ENCODE measurements around the gene CHIA.

DNA sequence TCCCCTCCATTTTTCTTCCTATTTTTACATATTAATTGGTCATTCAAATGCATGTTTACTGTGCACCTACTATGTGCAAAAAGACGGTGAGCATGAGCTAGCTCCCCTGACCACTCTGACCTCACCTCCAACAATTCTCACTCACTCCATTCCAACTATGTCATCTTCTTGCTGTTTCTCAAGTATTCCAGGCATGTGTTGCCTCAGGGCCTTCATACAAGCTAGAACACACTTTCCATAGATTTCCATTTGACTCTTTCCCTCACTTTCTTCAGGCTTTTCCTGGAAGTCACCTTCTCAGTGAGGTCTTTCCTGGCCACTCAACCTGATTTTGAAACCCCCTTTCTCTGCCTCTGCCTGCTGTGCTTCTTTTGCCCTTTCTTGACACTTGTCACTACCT lies 32.6 kb downstream of the CHIA start:
- TF ChIP-seq CTCF (IDR thresholded peaks at IDR 0.05) (no peak), POLR2A (IDR thresholded peaks at IDR 0.05) (no peak)

All from thyroid gland (tissue), 4 donors.